ENCODE data around the gene TMEM141.

TMEM141 gene

GRCh38 chr9:136790640-136791515, at the start of gene TMEM141:
TMEM141 (plus strand) TSS chr9:136791344; CDS start chr9:136791371, 27 bp downstream.
- Histone ChIP-seq H4K20me1 (ENCODE audit: insufficient read depth, low read length) (no peaks in the 10 kb centered on the region), H3K36me3 (replicated peaks; ENCODE audit: low read depth, low read length) (peaks cover 6% of the 10 kb centered on the region), H2AFZ (ENCODE audit: low read depth, low read length) (no peak within 1 kb of the TSS), H3K9me3 (ENCODE audit: insufficient read depth, low read length) (no peaks in the 10 kb centered on the region), H3K4me1 (ENCODE audit: low read length) (peaks cover 39% of the 10 kb centered on the region), H3K27ac (ENCODE audit: low read length) (peak within 1 kb of the TSS; percentile 72), H3K27me3 (ENCODE audit: low read depth, low read length) (peaks cover 11% of the 10 kb centered on the region), H3K4me3 (ENCODE audit: low read length) (peak within 1 kb of the TSS; percentile 88), H3K9ac (ENCODE audit: low read length) (peak within 1 kb of the TSS; percentile 92), H3K4me2 (ENCODE audit: low read length) (peak within 1 kb of the TSS; percentile 79), H3K79me2 (ENCODE audit: low read length) (no peaks in the 10 kb centered on the region)
- TF ChIP-seq EZH2phosphoT487 (IDR thresholded peaks at IDR 0.05; ENCODE audit: low read depth), result no peak
- no peak for TF ChIP-seq CTCF (IDR thresholded peaks at IDR 0.05; ENCODE audit: low read depth, low read length)

GRCh38 chr9:136741883-136742571, 49.1 kb upstream of the TMEM141 start:
- Histone ChIP-seq H3K4me2 (ENCODE audit: low read length) (no peak overlapping the region), H2AFZ (ENCODE audit: low read depth, low read length) (no peak overlapping the region), H3K9ac (ENCODE audit: low read length) (no peak overlapping the region), H3K79me2 (ENCODE audit: low read length) (no peaks in the 10 kb centered on the region), H3K27ac (ENCODE audit: low read length) (no peak overlapping the region), H4K20me1 (ENCODE audit: insufficient read depth, low read length) (no peaks in the 10 kb centered on the region), H3K36me3 (replicated peaks; ENCODE audit: low read depth, low read length) (no peaks in the 10 kb centered on the region), H3K4me3 (ENCODE audit: low read length) (no peak overlapping the region), H3K9me3 (ENCODE audit: insufficient read depth, low read length) (no peaks in the 10 kb centered on the region), H3K4me1 (ENCODE audit: low read length) (no peaks in the 10 kb centered on the region), H3K27me3 (ENCODE audit: low read depth, low read length) (peaks cover 19% of the 10 kb centered on the region)
- TF ChIP-seq CTCF (IDR thresholded peaks at IDR 0.05; ENCODE audit: low read depth, low read length) (no peak), EZH2phosphoT487 (IDR thresholded peaks at IDR 0.05; ENCODE audit: low read depth) (no peak)

GRCh38 chr9:136742591-136743391, 48.4 kb upstream of the TMEM141 start, which contains the start of gene LCN10:
LCN10 (minus strand) TSS chr9:136742940; CDS start chr9:136742903, 37 bp downstream.
- H3K4me3 ChIP-seq (ENCODE audit: low read length), result no peak within 1 kb of the TSS
- no peak within 1 kb of the TSS for H2AFZ ChIP-seq (ENCODE audit: low read depth, low read length)
- H3K9ac ChIP-seq (ENCODE audit: low read length), result no peak within 1 kb of the TSS
- TF ChIP-seq EZH2phosphoT487 (IDR thresholded peaks at IDR 0.05; ENCODE audit: low read depth), result no peak
- TF ChIP-seq CTCF (IDR thresholded peaks at IDR 0.05; ENCODE audit: low read depth, low read length), result peak; percentile 21; the same call in 1 of the 2 replicates
- no peaks in the 10 kb centered on the region for H4K20me1 ChIP-seq (ENCODE audit: insufficient read depth, low read length)
- H3K36me3 ChIP-seq (replicated peaks; ENCODE audit: low read depth, low read length), result no peaks in the 10 kb centered on the region
- no peaks in the 10 kb centered on the region for H3K4me1 ChIP-seq (ENCODE audit: low read length)
- no peak within 1 kb of the TSS for H3K4me2 ChIP-seq (ENCODE audit: low read length)
- peaks cover 19% of the 10 kb centered on the region for H3K27me3 ChIP-seq (ENCODE audit: low read depth, low read length)
- H3K27ac ChIP-seq (ENCODE audit: low read length), result no peak within 1 kb of the TSS
- no peaks in the 10 kb centered on the region for H3K9me3 ChIP-seq (ENCODE audit: insufficient read depth, low read length)
- no peaks in the 10 kb centered on the region for H3K79me2 ChIP-seq (ENCODE audit: low read length)

Data from OCI-LY3 (cell line).